ENCODE results near the gene SORCS2.

The SORCS2 gene

DNA sequence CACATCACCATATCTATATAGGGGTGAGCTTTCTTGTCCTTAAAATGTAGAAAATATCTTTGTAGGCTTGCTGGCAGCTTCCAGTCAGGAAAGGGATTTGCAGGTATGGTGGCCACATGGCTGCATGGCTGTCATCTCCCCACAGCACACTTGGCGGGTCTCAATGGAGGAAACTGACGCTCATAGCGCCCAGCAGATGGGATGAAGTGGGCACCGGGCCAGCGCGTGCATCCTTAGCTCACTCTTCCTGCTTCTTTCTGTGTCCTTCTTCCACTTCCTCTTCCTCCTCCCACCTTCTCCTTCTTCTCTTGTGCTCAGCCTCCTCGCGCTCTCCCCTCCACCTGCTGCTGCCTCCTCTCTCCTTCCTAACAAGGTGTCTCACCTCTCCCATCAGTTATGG, 398.6 kb downstream of the SORCS2 start:
- H3K4me3 ChIP-seq (replicated peaks in 1 of 2; ENCODE audit: low read depth in 2 of 2, low read length in 2 of 2) = no peak overlapping the region
- no peak for DNase-seq (ENCODE audit: low read depth in 2 of 2)
- TF ChIP-seq, protein P1, sequence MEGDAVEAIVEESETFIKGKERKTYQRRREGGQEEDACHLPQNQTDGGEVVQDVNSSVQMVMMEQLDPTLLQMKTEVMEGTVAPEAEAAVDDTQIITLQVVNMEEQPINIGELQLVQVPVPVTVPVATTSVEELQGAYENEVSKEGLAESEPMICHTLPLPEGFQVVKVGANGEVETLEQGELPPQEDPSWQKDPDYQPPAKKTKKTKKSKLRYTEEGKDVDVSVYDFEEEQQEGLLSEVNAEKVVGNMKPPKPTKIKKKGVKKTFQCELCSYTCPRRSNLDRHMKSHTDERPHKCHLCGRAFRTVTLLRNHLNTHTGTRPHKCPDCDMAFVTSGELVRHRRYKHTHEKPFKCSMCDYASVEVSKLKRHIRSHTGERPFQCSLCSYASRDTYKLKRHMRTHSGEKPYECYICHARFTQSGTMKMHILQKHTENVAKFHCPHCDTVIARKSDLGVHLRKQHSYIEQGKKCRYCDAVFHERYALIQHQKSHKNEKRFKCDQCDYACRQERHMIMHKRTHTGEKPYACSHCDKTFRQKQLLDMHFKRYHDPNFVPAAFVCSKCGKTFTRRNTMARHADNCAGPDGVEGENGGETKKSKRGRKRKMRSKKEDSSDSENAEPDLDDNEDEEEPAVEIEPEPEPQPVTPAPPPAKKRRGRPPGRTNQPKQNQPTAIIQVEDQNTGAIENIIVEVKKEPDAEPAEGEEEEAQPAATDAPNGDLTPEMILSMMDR (IDR thresholded peaks at IDR 0.05; ENCODE audit: low read depth, low read length) = no peak

DNA sequence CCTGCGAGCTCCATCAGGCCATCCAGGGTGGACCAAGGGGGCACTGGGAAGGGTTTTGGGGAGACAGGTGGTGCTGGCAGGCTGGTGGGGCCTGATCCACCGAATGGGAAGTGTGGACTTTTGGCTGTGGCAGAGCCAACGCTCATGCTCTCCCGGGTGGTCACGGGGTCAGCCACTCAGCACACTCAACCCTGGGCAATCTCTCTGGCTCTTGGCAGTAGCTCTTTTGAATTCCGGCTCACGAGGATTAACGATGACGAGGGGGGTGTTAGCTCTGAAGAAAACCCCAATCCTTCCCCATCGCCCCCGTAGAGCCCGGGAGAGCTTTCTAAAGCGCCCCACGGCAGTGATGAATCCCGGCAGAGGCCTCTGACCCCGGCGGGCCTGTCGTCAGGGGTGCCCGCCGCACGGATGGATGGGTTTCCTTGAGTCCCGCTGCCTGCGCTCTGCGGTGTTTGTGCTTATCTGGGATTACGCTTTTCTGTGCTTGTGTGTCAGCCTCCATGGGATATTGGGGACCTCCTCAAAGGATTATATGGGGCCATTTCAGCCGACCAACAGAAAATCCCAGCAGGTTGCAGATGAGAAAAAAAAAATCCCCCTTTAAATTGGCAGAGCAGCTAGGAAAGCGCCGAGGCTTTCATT, 399.2 kb downstream of the SORCS2 start:
- no peak overlapping the region for H3K4me3 ChIP-seq (replicated peaks in 1 of 2; ENCODE audit: low read depth in 2 of 2, low read length in 2 of 2)
- no peak for DNase-seq (ENCODE audit: low read depth in 2 of 2)
- TF ChIP-seq, protein P1 (IDR thresholded peaks at IDR 0.05; ENCODE audit: low read depth, low read length) = no peak

DNA sequence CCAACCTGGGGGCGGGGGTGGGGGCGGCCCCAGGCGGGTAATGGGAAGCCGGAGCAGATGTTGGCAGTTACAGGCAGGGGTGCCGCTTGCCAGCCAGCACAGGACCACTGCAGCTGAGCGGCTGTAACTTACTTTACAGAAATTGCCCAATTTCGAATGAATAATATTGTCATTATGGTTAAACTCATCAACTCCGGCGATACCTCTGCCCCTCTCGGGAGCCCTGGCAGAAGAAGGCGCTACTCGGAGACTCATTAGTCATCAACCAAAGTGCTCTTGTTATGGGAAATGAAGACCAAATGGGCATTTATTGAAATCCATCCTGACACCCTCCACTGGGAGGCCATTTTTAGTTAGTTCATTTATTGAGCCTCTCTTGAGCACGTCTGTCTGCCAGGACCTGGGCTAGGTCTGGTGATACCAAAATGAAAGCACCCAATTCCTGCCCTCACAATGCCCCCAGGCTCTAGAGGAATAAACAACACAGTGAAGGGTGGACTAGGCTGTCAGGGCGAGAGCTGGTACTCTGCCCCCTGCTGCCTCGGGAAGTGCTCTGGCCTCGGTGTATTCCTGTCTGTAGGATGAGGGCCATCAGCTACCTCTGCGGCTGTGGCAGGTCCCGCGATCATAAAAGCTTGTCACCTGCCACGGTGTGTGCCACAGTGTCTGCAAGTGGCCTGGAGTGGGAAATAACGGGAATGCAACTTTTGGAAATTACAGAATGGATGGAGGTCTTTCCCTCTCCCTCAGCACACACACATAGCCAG, 401.5 kb downstream of the SORCS2 start:
- DNase-seq (ENCODE audit: low read depth in 2 of 2) = no peak
- H3K4me3 ChIP-seq (replicated peaks in 1 of 2; ENCODE audit: low read depth in 2 of 2, low read length in 2 of 2) = no peak overlapping the region
- TF ChIP-seq, protein P1 (IDR thresholded peaks at IDR 0.05; ENCODE audit: low read depth, low read length) = no peak

DNA sequence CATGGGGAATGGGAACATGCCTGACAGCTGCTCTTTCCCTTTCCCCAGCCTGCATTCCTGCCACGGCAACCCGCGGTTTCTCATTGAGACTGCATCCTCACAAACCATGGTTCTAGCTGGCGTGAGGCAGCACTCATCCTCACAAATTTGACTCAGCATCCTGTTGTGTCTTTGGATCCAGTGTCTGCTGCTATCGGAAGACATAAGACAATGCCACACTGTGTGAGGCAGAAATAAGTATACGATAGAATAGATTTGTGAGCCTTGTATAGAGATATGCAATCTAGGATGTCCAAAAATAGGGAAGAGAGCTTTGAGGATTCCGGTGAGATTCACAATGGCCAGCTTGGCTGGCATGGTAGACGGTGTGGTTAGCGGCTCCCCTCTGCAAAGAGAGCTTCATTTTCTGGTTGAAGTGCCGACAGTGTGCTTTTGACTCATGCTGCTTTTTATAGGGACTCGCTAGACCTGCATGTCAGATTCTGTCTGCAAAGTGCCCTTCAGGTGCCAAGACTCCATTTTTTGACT, 403.7 kb downstream of the SORCS2 start:
- TF ChIP-seq, protein P1 (IDR thresholded peaks at IDR 0.05; ENCODE audit: low read depth, low read length) = no peak
- no peak for DNase-seq (ENCODE audit: low read depth in 2 of 2)
- H3K4me3 ChIP-seq (replicated peaks in 1 of 2; ENCODE audit: low read depth in 2 of 2, low read length in 2 of 2) = no peak overlapping the region

DNA sequence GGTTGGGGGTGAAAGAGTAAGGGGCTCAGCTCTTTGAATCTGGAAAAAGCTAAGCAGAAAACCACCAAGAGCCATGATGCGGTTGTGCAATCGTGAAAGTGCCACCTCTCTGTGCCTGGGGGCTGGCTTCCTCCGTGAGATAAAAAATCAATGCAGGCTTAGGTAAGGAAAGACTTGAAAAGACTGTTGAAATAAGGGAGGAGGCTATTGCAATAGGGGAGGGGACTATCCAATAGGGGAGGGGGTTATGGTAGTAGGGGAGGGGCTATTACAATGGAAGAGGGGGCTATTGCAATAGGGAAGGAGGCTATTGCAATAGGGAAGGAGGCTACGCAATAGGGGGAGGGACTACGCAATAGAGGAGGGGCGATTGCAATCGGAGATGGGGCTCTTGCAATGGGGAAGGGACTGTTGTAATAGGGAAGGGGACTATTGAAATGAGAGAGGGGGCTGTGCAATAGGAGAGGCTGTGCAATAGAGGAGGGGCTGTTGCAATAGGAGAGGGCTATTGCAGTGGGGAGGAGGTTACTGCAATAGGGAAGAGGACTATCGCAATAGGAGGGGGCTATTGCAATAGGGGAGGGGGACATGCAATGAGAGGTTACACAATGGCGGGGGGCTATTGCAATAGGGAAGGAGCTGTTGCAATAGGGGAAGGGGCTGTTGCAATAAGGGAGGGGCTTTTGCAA, 404.7 kb downstream of the SORCS2 start:
- TF ChIP-seq, protein P1 (IDR thresholded peaks at IDR 0.05; ENCODE audit: low read depth, low read length) = no peak
- H3K4me3 ChIP-seq (replicated peaks in 1 of 2; ENCODE audit: low read depth in 2 of 2, low read length in 2 of 2) = no peak overlapping the region

DNA sequence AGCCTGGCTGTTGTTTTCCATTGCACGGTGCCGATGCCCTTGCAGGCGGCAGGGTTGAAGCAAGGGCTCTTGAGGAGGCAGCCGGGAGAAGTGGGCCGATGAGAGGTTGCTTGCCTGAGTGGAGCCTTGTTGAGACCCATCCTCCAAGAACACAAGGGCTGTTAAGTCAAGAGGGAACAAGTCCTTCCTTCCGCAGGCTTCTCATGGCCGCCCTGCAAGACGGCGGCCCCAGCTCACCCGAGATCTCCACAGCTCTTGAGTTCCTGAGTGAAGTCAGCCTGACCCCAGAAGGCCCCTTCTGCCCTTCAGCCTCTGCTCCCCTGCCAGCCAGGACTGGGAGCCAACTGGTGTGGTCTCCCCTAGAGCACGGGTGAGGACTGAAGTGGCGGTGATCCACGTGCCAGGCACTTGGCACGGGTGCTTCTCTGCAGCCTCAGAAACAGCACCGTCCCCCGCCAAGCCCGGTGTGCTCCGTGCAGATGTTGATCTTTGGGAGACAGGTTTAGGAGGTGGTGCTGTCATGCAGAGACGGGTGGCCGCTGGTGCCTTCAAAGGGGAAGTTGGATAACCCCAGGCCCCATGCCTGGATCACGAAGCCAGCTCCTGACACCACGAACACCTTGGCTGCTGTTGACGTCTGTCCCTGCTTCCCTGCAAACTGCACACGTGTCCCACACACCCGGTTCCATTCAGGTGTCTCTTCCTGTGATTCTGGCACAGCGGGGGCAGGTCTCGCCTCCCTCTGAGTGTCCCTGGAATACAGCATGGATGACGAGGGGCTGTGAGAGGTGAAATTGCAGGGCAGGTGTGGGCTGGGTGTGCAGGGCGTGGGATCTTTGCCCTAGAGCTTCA, 406.8 kb downstream of the SORCS2 start:
- no peak overlapping the region for H3K4me3 ChIP-seq (replicated peaks in 1 of 2; ENCODE audit: low read depth in 2 of 2, low read length in 2 of 2)
- no peak for DNase-seq (ENCODE audit: low read depth in 2 of 2)
- TF ChIP-seq, protein P1 (IDR thresholded peaks at IDR 0.05; ENCODE audit: low read depth, low read length) = no peak

More for the DNA sequence above, 404.7 kb downstream of the SORCS2 start:
- no peak for DNase-seq (ENCODE audit: low read depth in 2 of 2)
